ENCODE results near the gene MCEE.

MCEE gene

GRCh38 chr2:71166812-71167211 is 36.8 kb upstream of the MCEE start:
- Histone ChIP-seq H3K4ac (ENCODE audit: low read length) (no peak overlapping the region), H3K27ac (replicated peaks; ENCODE audit: low read length) (no peak overlapping the region), H2AK5ac (ENCODE audit: low read depth, low read length) (peak overlapping the region; percentile 82), H3K23ac (ENCODE audit: low read depth, low read length, poor library complexity) (no peak overlapping the region), H3K9ac (ENCODE audit: low read depth, low read length, poor library complexity) (no peak overlapping the region), H3K4me1 (ENCODE audit: control insufficient read depth in 2 of 2, insufficient read depth in 1 of 2, low read depth in 1 of 2, low read length in 2 of 2) (no peaks in the 10 kb centered on the region), H4K91ac (ENCODE audit: low read depth, low read length, poor library complexity) (no peak overlapping the region), H3K9me3 (replicated peaks in 1 of 2; ENCODE audit: control insufficient read depth in 2 of 2, insufficient read depth in 1 of 2, low read depth in 1 of 2, low read length in 2 of 2) (no peaks in the 10 kb centered on the region), H3K4me3 (ENCODE audit: low read length in 2 of 2) (no peak overlapping the region), H2BK120ac (ENCODE audit: low read depth, low read length) (no peak overlapping the region), H3K27me3 (ENCODE audit: control insufficient read depth in 3 of 3, insufficient read depth in 3 of 3, low read depth in 1 of 3, low read length in 3 of 3) (peaks cover 0 to 17% (median 0%) of the 10 kb centered on the region in 3 experiments), H2AFZ (ENCODE audit: low read length) (peak overlapping the region; percentile 11), H2BK5ac (ENCODE audit: low read length) (no peak overlapping the region), H3K14ac (ENCODE audit: low read length) (no peak overlapping the region), H2BK15ac (ENCODE audit: low read length) (no peak overlapping the region), H2BK12ac (ENCODE audit: low read length) (no peak overlapping the region), H3K79me1 (ENCODE audit: low read depth, low read length) (no peaks in the 10 kb centered on the region), H3K36me3 (replicated peaks in 1 of 2; ENCODE audit: control insufficient read depth in 2 of 2, insufficient read depth in 2 of 2, low read length in 2 of 2) (no peaks in the 10 kb centered on the region), H3K4me2 (ENCODE audit: insufficient read depth, low read length, poor library complexity, severe bottlenecking) (no peak overlapping the region), H4K8ac (ENCODE audit: low read depth, low read length) (no peak overlapping the region), H3K18ac (ENCODE audit: low read length) (peak overlapping the region; percentile 48)
- no peak for DNase-seq (ENCODE audit: low spot score)
- WGBS, 2 donors (ENCODE audit: extremely low coverage in 2 of 2, insufficient read length in 2 of 2, insufficient replicate concordance in 1 of 2), result no CpG with 5 or more reads among the region's 3 CpGs

GRCh38 chr2:71157124-71157793 is 27.2 kb upstream of the MCEE start:
- peaks cover 0 to 8% (median 0%) of the 10 kb centered on the region in 3 experiments for H3K27me3 ChIP-seq (ENCODE audit: control insufficient read depth in 3 of 3, insufficient read depth in 3 of 3, low read depth in 1 of 3, low read length in 3 of 3)
- no peak overlapping the region for H4K91ac ChIP-seq (ENCODE audit: low read depth, low read length, poor library complexity)
- no peak overlapping the region for H3K14ac ChIP-seq (ENCODE audit: low read length)
- H2BK12ac ChIP-seq (ENCODE audit: low read length), result no peak overlapping the region
- H2AK5ac ChIP-seq (ENCODE audit: low read depth, low read length), result no peak overlapping the region
- H3K4me3 ChIP-seq (ENCODE audit: low read length in 2 of 2), result no peak overlapping the region
- H2BK120ac ChIP-seq (ENCODE audit: low read depth, low read length), result no peak overlapping the region
- no peaks in the 10 kb centered on the region for H3K79me1 ChIP-seq (ENCODE audit: low read depth, low read length)
- H3K4ac ChIP-seq (ENCODE audit: low read length), result no peak overlapping the region
- no peak overlapping the region for H3K27ac ChIP-seq (replicated peaks; ENCODE audit: low read length)
- no peaks in the 10 kb centered on the region for H3K36me3 ChIP-seq (replicated peaks in 1 of 2; ENCODE audit: control insufficient read depth in 2 of 2, insufficient read depth in 2 of 2, low read length in 2 of 2)
- no peak overlapping the region for H4K8ac ChIP-seq (ENCODE audit: low read depth, low read length)
- peaks cover 4 to 7% of the 10 kb centered on the region in 2 donors for H3K4me1 ChIP-seq (ENCODE audit: control insufficient read depth in 2 of 2, insufficient read depth in 1 of 2, low read depth in 1 of 2, low read length in 2 of 2)
- no peaks in the 10 kb centered on the region for H3K9me3 ChIP-seq (replicated peaks in 1 of 2; ENCODE audit: control insufficient read depth in 2 of 2, insufficient read depth in 1 of 2, low read depth in 1 of 2, low read length in 2 of 2)
- no peak overlapping the region for H2BK15ac ChIP-seq (ENCODE audit: low read length)
- peak; percentile 77 for DNase-seq (ENCODE audit: low spot score)
- H3K9ac ChIP-seq (ENCODE audit: low read depth, low read length, poor library complexity), result peak overlapping the region; percentile 27
- H2BK5ac ChIP-seq (ENCODE audit: low read length), result no peak overlapping the region
- peak overlapping the region; percentile 57 for H2AFZ ChIP-seq (ENCODE audit: low read length)
- H3K23ac ChIP-seq (ENCODE audit: low read depth, low read length, poor library complexity), result no peak overlapping the region
- H3K18ac ChIP-seq (ENCODE audit: low read length), result peak overlapping the region; percentile 77
- H3K4me2 ChIP-seq (ENCODE audit: insufficient read depth, low read length, poor library complexity, severe bottlenecking), result no peak overlapping the region
- no CpG with 5 or more reads among the region's 16 CpGs for WGBS, 2 donors (ENCODE audit: extremely low coverage in 2 of 2, insufficient read length in 2 of 2, insufficient replicate concordance in 1 of 2)

GRCh38 chr2:71156573-71156972 is 26.5 kb upstream of the MCEE start:
- Histone ChIP-seq H2AFZ (ENCODE audit: low read length) (no peak overlapping the region), H3K27ac (replicated peaks; ENCODE audit: low read length) (no peak overlapping the region), H3K9ac (ENCODE audit: low read depth, low read length, poor library complexity) (no peak overlapping the region), H3K4me3 (ENCODE audit: low read length in 2 of 2) (peak overlapping the region in 1 of 2 donors; percentile 25), H3K4me2 (ENCODE audit: insufficient read depth, low read length, poor library complexity, severe bottlenecking) (no peak overlapping the region), H3K4me1 (ENCODE audit: control insufficient read depth in 2 of 2, insufficient read depth in 1 of 2, low read depth in 1 of 2, low read length in 2 of 2) (peaks cover 4 to 7% of the 10 kb centered on the region in 2 donors), H3K23ac (ENCODE audit: low read depth, low read length, poor library complexity) (no peak overlapping the region), H4K8ac (ENCODE audit: low read depth, low read length) (no peak overlapping the region), H2BK120ac (ENCODE audit: low read depth, low read length) (no peak overlapping the region), H2BK5ac (ENCODE audit: low read length) (peak overlapping the region; percentile 57), H3K36me3 (replicated peaks in 1 of 2; ENCODE audit: control insufficient read depth in 2 of 2, insufficient read depth in 2 of 2, low read length in 2 of 2) (no peaks in the 10 kb centered on the region), H2BK15ac (ENCODE audit: low read length) (no peak overlapping the region), H3K18ac (ENCODE audit: low read length) (no peak overlapping the region), H3K9me3 (replicated peaks in 1 of 2; ENCODE audit: control insufficient read depth in 2 of 2, insufficient read depth in 1 of 2, low read depth in 1 of 2, low read length in 2 of 2) (no peaks in the 10 kb centered on the region), H3K27me3 (ENCODE audit: control insufficient read depth in 3 of 3, insufficient read depth in 3 of 3, low read depth in 1 of 3, low read length in 3 of 3) (peaks cover 0 to 8% (median 0%) of the 10 kb centered on the region in 3 experiments), H2AK5ac (ENCODE audit: low read depth, low read length) (no peak overlapping the region), H3K79me1 (ENCODE audit: low read depth, low read length) (no peaks in the 10 kb centered on the region), H4K91ac (ENCODE audit: low read depth, low read length, poor library complexity) (no peak overlapping the region), H2BK12ac (ENCODE audit: low read length) (no peak overlapping the region), H3K14ac (ENCODE audit: low read length) (no peak overlapping the region), H3K4ac (ENCODE audit: low read length) (no peak overlapping the region)
- no peak for DNase-seq (ENCODE audit: low spot score)
- no CpG with 5 or more reads among the region's 6 CpGs for WGBS, 2 donors (ENCODE audit: extremely low coverage in 2 of 2, insufficient read length in 2 of 2, insufficient replicate concordance in 1 of 2)

GRCh38 chr2:71155846-71156245 is 25.8 kb upstream of the MCEE start:
- no peak overlapping the region for H3K9ac ChIP-seq (ENCODE audit: low read depth, low read length, poor library complexity)
- H3K27ac ChIP-seq (replicated peaks; ENCODE audit: low read length), result no peak overlapping the region
- H4K8ac ChIP-seq (ENCODE audit: low read depth, low read length), result no peak overlapping the region
- no peak for DNase-seq (ENCODE audit: low spot score)
- no peaks in the 10 kb centered on the region for H3K79me1 ChIP-seq (ENCODE audit: low read depth, low read length)
- no peak overlapping the region for H3K23ac ChIP-seq (ENCODE audit: low read depth, low read length, poor library complexity)
- H3K4ac ChIP-seq (ENCODE audit: low read length), result no peak overlapping the region
- no peak overlapping the region for H2BK15ac ChIP-seq (ENCODE audit: low read length)
- no peak overlapping the region for H2BK120ac ChIP-seq (ENCODE audit: low read depth, low read length)
- H2BK5ac ChIP-seq (ENCODE audit: low read length), result peak overlapping the region; percentile 57
- no peak overlapping the region for H2BK12ac ChIP-seq (ENCODE audit: low read length)
- H3K14ac ChIP-seq (ENCODE audit: low read length), result no peak overlapping the region
- H3K9me3 ChIP-seq (replicated peaks in 1 of 2; ENCODE audit: control insufficient read depth in 2 of 2, insufficient read depth in 1 of 2, low read depth in 1 of 2, low read length in 2 of 2), result no peaks in the 10 kb centered on the region
- no CpG with 5 or more reads among the region's 4 CpGs for WGBS, 2 donors (ENCODE audit: extremely low coverage in 2 of 2, insufficient read length in 2 of 2, insufficient replicate concordance in 1 of 2)
- H2AK5ac ChIP-seq (ENCODE audit: low read depth, low read length), result peak overlapping the region; percentile 7
- no peak overlapping the region for H3K4me3 ChIP-seq (ENCODE audit: low read length in 2 of 2)
- peaks cover 0 to 8% (median 0%) of the 10 kb centered on the region in 3 experiments for H3K27me3 ChIP-seq (ENCODE audit: control insufficient read depth in 3 of 3, insufficient read depth in 3 of 3, low read depth in 1 of 3, low read length in 3 of 3)
- no peaks in the 10 kb centered on the region for H3K36me3 ChIP-seq (replicated peaks in 1 of 2; ENCODE audit: control insufficient read depth in 2 of 2, insufficient read depth in 2 of 2, low read length in 2 of 2)
- peaks cover 4 to 7% of the 10 kb centered on the region in 2 donors for H3K4me1 ChIP-seq (ENCODE audit: control insufficient read depth in 2 of 2, insufficient read depth in 1 of 2, low read depth in 1 of 2, low read length in 2 of 2)
- no peak overlapping the region for H3K18ac ChIP-seq (ENCODE audit: low read length)
- H4K91ac ChIP-seq (ENCODE audit: low read depth, low read length, poor library complexity), result no peak overlapping the region
- no peak overlapping the region for H2AFZ ChIP-seq (ENCODE audit: low read length)
- H3K4me2 ChIP-seq (ENCODE audit: insufficient read depth, low read length, poor library complexity, severe bottlenecking), result no peak overlapping the region
